HG03108 (cell line): ENCODE measurements around the gene STAT4.

Source experiments
- ATAC-seq: cut with Tn5 transposase; IDR thresholded peaks from one replicate; pipeline ENCODE4 v1.9.1; 2021; ENCODE audit warnings: moderate library complexity; ENCODE audit not compliant: unreplicated experiment

Gene STAT4

DNA sequence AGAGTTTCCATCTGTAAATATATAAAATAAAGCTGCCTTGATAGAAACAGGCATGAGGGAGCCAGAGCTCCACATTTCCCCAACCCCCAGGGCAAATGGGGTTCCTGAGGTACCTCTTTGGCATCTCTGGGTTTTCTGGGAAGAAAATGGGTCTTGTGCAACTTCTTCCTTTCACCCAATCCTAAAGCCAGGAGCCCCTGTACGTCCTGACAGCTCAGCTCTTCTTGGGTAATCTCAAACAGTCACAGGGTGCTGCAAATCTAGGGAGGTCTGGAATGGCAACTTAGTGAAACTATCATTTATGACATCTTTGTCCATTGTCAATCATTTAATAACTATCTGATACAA lies 100.2 kb downstream of the STAT4 start:
- no peak for ATAC-seq

DNA sequence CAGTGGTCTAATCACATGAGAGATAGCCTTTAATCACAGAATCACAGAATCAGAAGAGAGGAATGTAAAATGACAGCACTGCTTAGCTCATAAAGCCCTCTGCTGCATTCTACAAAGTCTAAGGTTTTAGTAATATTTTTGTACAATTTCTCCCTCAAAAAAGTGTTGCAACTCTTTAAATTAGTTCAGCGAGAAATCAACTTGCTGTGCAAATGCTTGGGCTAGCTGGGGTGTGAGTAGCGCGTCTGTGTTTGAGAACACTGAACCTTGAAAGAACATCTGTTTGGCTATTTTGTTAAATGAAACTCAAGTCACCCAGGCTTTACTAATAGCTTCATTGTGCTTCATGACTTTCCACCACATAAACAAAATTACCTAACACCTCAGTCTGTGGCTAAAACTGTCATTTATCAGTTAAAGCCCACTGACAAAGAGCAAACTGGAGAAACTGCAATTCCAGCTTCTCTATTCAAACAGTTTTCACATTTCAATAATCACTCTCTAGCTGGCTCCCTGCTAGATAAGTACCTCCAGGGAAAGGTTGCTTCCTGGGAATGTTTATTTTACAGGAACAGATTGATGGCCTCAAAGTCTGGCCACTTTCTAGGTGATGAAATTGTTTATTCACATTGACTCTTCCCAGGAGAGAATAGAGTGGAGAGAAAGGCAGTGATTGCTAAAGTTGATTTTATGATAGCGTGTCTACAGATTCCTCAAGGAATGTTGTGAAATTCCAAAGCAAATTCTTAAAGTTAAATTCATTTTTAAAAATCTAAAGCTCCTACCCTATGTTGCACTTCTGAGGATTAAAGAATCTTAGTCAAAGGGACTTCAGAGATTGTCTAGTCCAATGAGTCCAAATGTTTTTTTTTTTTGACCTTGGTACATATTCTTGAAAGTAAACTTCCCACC lies 100.8 kb downstream of the STAT4 start:
- ATAC-seq = peak; percentile 68

DNA sequence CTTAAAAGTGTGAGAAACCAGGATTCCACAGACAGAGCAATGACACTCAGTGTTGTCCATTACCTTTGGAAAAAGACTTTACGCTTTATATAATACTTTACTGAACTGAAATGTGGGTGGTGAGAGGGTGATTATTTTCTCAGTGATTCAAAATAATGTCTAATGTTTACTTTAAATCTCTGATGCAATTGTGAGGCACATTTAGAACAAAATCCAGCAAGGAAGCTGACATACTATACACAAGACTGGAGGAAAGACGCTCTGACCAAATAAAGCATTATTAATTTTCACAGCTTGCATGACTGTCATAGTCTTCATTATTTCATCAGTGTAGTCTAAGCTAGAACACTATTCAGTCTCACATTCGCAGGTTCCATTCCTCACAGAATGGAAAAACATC lies 102.7 kb downstream of the STAT4 start:
- ATAC-seq = no peak

DNA sequence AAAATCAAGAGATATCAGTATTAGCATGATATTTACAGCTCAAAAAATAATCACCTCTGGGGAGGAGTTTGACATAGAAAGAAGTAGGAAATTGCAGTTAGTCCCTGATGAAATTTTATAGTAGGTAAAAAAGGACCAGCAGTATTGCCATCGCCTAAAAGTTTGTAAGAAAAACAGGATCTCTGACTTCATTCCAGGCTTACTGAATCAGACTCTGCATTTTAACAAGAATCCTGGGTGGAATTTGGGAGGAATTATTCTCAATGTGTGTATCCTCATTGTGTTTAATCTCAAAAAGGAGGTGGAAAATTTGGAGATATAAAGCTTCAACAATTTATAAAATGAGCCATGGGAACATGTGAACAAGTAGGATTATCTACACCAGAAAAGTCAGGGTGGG lies 105.7 kb downstream of the STAT4 start:
- ATAC-seq = no peak

DNA sequence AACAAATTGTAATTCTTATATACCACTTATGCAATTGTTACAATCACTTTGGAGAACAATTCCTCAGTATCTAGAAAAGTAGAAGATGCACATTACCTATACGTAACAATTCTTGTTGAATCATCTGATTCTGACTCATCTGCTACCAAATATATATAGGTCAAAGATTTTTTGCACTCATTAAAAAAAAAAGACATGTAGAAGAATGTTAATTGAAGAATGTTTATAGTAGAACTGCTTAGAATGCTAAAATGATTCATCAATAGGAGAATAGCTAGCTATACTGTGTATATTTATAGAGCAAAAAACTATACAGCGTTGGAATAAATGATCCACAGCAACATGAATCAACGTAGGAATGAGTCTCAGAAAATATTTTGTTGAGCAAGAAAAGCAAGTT lies 107.4 kb downstream of the STAT4 start:
- no peak for ATAC-seq

DNA sequence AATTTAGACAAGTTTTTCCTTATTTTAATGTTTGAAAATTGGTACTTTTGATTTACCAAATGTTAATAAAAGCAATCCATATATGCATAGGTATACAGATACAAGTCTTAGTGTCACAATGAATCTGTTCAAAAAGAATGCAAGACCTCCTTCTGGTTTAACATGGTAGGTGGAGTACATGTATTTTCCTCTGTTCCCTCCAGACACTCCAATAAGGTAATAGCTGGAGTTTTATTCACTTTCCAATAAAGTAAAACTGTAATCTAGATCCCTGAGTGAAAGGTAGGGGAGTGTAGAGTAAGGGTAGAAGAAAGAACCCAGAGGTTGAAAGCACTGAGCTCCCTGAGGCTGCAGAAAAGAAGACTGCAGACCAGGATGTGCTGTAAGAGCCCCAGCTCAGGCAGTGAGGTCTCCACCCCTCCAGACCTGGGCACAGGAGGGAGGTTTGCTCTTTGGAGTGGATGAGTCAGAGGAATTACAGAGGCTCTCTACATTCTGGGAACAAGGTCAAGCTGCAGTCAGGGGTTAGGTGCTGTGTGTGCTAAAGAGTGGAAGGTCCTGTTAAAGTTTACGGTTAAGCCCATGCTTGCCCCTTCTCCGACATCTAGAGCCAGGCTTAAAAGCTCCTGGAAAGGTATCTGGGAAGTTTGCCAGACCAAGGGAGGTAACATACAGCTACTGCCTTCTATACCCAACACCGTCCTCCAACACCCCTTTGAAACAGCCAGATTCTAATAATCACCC lies 109.2 kb downstream of the STAT4 start:
- no peak for ATAC-seq

DNA sequence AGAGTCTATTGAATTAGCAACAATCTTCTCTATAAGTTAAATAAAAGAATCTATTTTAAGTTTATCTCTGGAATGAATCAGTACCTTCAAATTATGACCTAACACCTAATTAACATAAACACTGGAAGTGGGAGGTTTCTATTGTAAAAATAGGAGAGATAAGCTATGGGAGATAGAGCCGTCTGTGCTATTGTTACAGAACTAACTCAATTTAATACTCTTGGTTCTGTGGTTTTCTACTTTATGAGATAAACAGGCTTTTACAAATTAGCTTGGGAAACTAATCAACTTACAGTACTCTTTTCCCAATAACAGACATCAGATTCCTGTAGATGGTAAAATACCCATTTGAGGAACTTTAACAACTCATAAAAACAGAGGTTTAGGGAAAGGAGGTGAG lies 111.2 kb downstream of the STAT4 start:
- no peak for ATAC-seq

DNA sequence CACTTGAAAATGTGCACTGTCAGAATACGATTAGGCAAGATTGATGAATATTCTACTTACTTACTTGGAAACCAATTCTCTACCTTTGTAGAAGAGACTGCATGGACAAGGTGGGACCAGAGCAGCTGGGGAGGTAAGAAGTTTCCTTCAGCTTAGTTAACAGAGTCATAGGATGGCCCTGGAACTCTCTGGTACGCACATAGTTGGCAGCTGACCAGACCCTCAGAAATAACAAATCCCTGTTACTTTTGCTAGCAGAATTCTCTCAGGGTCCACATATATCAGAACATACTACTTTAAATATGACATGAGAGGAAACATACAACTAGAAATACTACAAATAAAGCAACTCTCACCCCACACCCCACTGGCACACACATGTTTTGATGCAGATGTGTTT lies 112.1 kb downstream of the STAT4 start:
- no peak for ATAC-seq

DNA sequence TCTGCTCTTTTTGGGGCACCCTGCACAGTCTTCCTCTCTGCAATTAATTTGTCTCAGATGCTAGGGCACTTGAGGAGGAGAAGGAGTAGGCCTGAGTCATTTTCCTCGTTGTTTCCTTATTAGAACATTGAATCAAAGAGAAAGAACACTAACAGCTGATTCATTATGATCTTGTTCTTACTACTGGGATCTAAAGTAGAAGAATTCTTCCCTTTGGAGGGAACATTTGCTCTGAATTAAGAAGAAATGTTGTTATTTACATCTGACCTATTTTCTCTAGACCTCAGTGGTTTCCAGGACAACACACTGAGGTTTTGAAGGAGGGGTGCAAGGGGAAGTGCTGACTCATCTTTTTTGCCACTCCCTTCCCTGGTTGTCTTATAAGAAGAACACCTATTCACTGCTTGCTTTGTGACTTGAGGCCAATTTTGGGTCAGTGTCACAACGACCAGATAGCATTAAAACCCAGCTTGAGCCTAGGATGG lies 112.5 kb downstream of the STAT4 start:
- no peak for ATAC-seq

DNA sequence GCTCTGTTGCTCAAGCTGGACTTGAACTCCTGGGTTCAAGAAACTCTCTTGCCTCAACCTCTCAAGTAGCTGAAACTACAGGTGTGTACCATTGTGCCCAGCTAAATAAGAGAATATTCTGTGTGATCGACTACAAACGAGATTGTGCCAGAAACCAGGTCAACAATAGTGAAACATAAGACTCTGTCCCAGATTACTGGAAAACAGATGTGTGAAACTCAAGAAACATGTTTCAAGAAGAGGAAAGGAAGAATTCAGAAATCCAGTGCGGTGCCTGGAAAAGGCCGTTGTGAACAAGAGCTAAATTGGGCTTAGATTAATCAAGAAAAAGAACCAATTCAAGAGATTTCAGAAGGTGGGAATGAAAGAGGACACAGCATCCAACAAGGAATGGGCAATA lies 113.4 kb downstream of the STAT4 start:
- ATAC-seq = no peak

DNA sequence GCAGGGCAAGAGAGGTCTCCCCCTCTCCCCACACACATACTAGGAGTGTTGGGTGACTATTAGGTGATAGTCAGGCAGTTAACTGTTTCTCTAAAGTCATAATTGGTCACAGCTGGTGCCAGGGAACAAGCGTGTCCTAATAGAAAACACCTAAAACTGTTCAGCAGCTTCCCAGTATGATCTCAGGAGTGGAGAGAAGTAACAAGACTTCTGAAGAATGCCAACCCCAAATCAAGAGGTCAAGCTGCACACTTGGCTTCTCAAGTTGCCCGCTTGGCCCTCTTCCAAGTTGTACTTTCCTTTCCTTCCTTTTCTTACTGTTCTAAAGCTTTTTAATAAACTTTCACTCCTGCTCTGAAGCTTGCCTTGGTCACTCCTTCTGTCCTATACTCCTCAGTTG lies 114.4 kb downstream of the STAT4 start:
- ATAC-seq = no peak

DNA sequence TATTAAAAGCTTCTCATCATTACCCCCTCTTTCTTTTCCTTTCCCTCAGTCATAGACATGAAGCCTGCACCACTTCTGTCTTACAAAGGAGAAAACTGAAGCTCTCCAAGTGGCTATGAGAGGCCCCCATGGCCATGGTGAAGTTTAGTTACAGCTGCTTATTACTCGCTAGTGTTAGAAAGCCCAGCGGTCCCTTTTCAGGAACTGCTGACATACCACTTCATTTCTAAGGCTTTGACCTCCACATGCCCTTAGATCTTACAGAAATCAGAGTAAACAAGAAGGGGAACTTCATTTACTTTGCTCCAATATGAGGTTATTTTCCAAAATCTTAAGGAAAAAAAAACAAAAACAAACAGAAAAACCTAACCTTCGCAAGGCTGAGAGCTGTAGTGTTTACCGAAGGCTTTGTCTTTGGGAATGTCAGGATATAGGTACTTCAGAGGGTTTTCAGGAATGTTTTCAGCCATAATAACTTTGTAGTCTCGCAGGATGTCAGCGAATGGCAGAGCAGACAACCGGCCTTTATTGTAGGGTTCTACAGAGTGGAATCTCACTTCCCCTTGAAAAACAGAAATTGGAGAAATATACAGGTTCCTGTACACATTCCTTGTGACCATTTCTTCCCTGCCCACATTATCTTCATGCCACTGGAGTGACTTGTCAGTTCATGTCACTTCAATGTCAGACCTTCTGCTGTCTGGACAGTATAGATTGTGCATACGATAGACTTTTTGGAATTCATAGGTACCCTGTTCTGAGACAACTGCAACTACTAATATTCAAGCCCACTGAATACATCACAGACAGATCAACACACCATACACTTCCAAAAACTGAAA lies 118.0 kb downstream of the STAT4 start:
- ATAC-seq = no peak

DNA sequence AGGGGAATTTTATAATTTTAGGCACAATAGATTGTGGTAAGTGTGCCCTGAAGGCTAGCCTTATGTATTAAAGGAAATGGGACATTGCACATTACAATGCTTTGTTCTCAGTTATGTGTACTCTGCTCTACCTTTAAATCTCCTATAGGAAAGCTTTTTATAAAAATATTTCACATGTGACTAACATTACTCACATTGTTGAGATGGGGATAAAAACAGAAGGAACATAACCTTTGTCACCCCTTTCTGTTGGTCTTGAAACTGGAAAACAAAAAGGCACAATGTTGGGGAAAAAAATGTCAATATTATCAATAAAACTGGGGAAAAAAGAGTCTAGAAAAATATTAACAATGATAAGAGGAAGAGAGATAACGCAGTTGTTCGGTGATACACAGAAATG lies 119.5 kb downstream of the STAT4 start:
- ATAC-seq = no peak

DNA sequence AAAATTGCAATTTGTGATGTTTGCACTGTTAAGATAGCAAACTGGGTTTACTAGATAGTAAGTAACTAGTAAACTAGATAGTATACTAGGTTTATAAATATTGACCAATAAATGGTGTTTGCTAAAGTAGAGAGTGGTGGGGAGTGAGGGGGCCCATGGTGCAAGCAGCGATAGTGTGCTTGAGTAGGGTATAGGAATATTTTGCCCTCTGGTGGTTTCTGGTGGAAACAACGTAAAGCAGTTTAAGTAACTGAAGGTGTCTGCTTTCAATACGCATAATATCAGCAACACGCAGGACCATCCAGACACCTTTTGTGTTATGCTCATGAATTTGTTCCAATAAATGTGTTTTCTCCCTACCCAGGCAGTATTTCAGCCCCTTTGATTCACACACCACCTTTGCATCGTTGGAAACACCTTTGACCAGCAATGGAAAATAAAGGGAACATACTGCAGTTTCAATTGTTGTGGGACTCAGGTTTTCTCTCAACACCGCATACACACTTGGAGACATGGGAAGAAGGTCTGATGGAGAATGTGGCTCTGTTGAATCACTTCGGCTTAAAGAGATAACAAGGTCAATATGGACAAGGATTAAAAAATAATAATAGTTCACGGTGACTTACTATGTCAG lies 120.2 kb downstream of the STAT4 start:
- ATAC-seq = peak; percentile 73

DNA sequence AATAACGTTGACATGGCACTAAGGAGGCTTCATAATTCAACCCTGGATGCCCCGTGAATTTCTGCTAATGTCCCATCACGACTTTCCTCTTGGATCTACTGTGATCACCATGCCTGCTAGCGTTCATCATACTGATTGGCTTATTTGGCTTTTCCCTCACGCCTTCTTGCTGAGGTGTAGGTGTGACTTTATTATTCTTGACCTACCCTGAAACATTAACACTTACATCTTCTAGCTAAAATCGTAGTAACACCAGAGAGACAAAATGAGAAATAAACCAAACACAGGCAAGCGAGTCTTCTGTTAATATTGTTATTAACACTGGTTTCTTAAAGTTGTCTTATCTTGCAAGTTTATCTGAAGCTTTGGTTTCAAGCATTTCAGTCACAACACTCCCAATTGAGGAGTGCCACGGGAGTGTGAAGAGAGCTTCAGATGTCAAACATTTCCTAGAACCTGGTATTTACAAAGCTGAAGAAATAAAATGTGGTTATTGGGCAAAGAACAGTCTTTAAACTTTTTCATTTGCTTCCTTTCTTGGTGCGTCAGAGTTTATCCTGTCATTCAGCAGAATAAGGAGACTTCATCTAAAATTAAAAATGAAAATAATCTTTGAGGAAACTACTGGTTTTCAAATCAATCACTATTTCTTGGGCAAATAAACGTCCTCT lies 121.4 kb downstream of the STAT4 start:
- no peak for ATAC-seq

DNA sequence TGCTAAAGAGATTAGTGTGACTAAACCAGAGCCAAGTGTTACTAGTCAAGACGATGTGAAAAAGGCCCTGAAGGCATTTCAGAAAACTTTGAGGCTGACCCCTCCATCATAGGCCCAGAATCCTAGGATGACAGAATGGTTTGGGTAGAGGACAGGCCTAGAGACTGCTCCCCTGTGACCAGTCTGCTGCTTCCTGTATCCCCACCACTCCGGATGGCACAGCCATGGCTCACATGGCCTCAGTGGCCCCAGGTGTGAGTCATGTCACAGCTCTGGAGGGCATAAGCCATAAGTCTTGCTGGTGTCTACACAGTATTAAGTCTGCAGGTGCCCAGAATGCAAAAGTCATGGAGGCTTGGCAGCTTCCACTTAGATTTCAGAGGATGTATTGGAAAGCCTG lies 124.4 kb downstream of the STAT4 start:
- ATAC-seq = no peak

DNA sequence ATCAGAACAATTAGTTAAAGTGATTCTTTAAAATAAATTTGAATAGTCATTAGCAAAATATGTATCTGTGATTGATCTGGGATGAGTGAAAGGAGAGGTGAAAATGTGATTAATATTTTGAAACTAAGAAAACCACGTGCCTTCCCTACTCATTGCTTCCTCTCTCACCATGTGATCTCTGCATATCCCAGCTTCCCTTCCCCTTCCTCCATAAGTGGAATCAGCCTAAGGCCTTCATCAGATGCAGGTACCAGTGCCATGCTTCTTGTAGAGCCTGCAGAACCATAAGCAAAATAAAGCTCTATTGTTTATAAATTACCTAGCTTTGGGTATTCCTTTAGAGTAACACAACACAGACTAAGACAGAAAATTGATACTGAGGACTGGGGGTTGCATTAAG lies 125.7 kb downstream of the STAT4 start:
- no peak for ATAC-seq

DNA sequence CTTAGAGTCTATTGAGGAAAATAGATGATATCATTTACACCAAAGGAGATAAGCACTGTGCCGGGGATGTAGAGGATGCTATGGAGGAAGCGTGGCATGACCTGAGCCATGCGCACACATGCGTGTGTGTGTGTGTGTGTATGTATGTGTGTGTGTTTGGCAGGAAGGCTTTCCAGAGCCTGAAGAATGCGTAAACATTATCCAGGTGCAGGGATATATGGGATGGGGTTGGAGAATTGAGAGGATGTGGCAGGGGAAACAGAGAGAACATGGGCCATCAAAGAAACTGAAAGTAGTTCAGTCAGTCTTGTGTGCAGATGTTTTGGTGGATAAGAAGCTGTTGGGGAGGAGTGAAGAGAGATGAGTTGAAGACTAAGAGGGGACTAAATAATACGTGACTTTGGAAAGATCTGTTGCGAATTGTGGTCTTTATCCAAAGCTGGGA lies 127.5 kb downstream of the STAT4 start:
- ATAC-seq = no peak

DNA sequence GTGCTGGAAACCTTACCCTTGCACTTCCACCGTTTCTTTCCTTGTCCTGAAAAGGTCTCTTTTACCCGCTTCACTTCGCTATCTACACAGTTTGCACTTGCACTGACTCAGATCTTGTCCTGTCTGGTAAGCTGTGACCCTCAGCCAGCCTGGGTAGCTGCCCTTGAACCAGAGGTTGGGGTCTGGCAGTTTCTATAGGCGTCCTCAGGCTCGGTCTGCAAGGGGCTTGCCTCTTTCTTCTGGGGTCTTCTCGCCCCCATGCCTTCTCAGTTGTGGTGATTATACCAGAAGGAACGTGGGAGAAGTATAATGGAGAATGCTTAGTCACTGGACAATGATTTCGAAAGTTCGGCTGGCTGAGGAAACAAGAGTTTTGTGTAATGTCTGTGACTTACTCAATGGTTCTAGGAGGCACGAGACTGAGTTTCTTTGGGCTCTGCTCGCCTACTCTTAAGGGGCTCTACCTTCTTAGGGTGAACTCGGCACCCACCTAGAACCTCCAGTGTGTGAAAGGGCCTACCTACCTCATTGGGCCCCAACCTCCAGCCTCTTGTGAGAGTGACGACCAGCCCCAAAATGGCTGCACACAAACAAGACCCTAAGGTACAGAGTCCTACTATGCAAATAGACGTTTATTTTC lies 129.9 kb downstream of the STAT4 start:
- peak; percentile 5 for ATAC-seq

DNA sequence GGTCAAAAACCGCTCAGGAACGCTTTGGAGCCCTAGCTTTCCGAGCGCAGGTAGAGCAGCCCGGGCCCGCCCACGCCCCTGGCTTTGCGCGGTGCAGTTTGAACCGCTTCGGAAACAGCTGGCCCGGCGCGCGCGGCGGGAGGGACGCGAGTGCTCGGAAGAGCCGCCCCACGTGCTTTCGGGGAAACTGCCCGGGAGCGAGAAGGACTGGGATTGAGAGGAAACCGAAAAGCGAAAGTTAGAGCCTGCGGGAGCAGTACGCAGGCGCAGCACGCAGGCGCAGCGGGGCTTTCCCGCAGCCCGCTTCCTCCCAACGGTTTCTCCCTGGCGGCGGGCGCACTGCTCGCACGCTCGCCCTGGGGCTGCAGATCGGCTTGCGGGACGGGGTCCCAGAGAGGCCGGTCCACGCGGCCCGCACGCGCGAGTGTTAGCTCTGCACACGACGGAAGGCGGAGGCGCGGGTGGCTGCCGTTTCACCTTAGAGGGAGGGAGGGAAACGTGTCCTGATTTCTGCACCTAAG lies 130.5 kb downstream of the STAT4 start:
- peak; percentile 68 for ATAC-seq
